Stimulated activated CD8-positive, alpha-beta memory T cell treated with anti-CD3 and anti-CD28 coated beads, Interleukin-2, amount 100 ng/mL, for 1 hour (primary cell): ENCODE data around the gene COL4A1.

ENCODE experiments used
- DNase-seq, 2 donors: peaks; one replicate each; pipeline ENCODE4 v3.0.0-alpha.2; 2020; ENCODE audit warnings: low read depth in 2 of 2

Gene COL4A1

GRCh38 chr13:110306960-110307766 lies at the start of gene COL4A1, which contains the start of gene COL4A2:
Gene COL4A1 (minus strand): TSS chr13:110307157. CDS start chr13:110307027, 130 bp downstream.
Gene COL4A2 (plus strand): TSS chr13:110307284. CDS start chr13:110307904, 620 bp downstream.
- DNase-seq, result no peak

DNA sequence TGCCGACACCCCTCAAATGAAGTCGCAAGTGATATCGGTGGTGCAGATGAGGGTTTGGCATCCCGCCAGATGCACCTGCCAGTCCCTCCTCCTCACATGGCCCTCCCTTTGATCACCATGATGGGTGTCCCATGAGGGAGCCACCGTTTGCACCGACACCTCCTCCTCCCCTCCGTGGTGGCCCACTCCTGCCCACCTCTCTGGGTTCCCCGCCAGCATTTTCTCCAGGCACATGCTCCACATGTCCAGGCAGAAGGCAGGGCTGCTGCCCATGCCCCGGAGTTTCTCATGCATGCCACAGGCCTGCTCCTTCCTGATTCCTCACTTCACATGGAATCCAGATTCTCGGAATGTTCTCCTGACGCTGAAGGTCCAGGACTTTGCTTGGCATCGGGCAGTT lies 49.4 kb upstream of the COL4A1 start:
- no peak for DNase-seq

DNA sequence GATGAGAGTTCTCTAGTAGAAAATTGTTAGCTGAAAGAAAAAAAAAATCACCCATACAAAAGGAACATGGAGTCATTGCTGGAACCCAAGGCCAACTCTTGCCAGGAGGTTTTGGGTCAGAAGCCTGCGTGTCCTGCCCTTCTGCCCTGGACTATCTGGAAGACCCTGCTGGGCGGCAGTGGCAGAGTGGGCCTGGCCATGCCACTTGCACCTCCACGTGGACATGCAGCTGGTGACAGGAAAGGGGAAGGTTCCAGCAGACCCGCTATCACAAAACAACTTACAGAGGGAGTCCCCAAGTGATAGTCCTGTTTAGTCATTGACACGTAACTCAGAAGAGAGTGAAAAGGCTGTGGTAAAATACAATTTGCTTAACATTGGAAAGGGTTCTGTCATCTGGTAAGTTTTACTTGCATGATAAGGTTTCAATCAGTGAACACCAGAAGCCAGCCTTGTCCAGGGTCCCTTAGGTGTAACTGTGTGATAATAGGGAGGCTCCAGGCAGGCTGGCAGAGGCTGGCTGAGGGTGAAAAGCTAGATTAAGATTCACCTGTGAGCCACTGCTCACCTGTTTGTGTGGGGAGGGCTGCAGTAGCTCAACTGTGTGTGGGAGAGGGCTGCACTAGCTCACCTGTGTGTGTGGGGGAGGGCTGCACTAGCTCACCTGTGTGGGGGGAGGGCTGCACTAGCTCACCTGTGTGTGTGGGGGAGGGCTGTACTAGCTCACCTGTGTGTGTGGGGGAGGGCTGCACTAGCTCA lies 47.9 kb upstream of the COL4A1 start:
- DNase-seq, result no peak

GRCh38 chr13:110354123-110354627 lies 47.2 kb upstream of the COL4A1 start:
- DNase-seq, result no peak

- no peak for DNase-seq
These were observed 46.5 kb upstream of the COL4A1 start for GRCh38 chr13:110353339-110353977.

DNA sequence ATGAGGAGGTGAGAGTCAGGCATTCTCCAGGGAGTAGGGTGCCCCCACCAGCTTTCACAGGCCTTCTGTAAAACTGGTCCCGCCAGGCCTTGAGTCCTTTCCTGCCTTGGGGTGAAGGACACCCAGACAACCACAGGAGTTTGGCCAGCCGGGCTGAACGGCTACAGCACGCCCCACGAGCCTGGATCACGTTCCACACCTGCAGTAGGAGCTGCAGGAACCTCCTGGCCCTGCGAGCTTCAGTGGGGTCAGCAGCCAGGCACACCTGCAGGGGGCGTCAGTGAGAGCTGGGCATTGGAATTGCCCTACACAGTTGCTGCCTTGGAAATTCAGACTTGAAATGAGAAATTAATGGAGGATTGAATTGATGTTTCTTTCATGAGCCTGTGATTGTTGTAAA lies 45.8 kb upstream of the COL4A1 start:
- DNase-seq, result no peak

DNA sequence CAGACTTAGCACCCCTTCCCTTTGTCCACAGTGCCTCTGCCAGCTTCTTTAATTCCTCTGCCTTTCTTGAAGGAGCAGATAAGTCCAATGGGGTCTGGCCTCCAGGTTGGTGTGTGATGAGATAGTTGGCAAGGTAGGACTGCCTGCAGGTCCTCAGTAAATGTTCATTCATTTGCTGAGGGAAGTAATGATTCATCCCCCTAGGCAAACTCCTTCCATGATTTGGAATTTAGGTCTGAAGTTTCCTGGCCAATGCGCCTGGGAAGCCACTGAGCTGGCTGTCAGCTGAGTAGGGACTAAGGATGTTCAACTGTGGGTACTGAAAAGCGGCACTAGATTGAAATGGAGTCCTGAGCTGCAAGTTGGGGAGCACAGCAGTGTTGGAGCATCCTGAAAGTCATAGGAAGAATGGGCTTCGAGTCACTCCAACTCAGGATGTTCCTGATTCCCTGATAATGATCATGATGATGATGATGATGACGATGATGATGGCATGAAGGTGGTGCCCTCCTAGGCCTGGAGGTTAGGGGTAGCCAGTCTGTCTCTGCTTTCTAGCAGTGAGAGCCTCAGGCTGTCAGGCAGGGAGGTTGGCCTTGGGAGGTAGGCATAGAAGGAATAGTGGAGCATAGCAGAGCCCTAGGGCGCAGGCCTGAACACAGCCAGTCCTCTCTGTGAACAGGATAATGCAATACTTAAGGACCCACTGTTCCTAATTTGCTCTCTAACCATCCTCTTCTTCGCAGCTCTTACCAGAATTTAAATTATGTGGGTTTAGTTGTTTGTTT lies 44.9 kb upstream of the COL4A1 start:
- DNase-seq, result no peak

- DNase-seq, result no peak
These were observed 43.6 kb upstream of the COL4A1 start for GRCh38 chr13:110350509-110350908.

DNA sequence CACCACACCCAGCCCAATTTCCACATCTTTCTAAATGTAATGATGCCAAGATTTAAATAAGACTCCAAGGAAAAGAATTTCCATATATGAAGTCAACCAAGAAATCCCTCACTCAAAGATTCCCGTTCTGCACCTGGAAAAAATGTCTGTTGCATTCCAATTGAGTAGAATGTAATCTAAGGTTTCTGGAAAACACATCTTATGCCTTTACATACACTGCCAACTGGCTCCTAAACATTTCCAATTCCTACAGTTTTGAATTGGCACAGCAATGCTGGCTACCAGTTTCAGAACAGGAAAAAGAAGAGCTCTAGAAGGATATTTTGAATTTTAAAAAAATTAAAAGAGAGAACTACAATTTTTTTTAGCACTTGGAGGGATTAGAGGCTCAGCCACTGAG lies 43.1 kb upstream of the COL4A1 start:
- DNase-seq, result no peak

DNA sequence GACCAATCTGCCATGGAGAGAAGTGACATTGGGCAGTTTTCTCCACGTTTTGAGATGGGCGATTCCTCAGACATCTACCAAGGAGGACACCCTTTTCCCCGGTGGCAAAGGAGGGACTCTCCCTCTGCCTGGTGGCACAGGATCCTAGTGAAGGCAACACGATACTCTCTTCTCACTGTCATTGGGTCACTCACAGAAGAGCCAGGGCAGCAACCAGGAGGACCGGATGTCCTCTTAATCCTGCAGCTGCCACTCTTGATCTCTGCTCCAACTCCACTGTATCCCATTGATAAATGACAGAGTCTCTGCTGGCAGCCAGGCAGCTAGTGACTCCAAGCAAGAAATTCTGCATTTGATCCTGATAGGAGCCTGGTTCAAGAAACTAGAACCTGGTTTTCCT lies 42.3 kb upstream of the COL4A1 start:
- no peak for DNase-seq

DNA sequence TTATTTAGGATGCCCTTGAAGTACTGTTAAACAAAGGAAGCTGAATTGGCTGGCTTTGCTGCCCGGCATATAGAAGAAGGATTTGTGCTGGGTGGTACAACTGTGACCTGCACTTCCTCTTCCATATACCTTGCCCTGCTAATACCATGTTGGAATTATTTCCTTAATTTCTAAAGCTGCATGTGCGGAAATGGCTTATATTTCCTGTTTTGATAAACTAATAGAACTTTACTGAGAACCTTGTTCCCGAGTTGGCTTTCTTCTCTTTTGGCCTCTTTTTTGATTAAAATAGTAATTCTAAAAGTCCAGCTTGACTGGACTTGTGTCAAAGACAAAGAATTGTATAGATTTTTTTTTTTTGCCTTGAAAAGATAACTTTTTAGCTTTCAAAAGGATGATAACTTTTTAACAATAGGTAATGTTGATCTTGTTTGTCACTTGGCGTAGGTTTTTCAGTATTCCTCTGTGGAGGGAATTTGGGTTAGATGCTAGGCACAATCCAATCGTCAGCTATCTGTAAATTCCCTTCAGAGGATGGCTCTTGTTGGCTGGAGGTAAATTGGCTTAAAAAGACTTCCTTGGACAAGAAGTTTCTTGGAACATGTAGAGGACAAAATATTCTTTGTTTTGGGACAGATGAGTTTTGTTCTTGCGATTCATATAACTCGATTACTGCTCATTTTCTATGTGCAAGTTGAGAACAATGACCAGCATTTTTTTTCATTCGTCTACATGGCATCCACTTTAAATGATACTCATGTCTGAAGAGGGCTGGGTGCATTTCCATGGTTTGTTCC lies 41.5 kb upstream of the COL4A1 start:
- no peak for DNase-seq

DNA sequence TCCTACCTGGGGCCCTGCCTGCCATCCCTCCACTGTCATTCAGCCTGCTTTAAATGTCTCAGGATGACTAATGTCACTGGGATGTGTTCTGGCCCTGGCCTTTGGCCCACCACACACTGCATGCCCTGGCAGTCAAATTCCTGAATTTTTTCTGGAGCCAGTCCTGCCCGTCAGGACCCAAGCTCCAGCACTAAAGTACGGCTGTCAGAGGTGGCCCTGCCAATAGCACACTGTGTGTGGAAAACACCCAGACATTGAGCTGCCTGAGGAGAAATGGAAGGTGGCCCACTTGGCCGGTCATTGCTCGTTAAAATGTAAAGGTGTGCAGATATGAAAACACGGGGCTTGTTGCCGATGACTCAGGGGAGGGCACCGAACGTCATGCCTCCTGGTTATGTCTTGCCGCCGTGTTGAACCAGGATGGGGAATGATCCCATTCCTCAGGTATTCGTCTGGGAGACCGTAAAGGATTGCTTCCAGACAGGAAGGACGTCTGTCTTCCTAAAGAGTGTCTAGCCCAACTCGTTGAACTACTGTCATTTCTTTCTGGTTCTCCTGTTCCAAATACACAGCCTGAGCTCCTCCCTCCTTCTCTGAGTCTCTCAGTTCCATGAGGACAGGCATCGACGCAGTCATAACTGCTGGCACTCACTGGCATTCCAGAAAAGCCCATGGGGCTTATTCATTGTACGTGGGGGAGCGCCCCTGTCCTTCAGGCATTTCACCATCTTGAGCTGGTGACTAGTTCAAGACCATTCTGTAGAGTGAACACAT lies 40.8 kb upstream of the COL4A1 start:
- no peak for DNase-seq

- DNase-seq, result no peak
These were observed 40.1 kb upstream of the COL4A1 start for GRCh38 chr13:110347088-110347487.

- no peak for DNase-seq
These were observed 39.7 kb upstream of the COL4A1 start for GRCh38 chr13:110346661-110347067.

DNA sequence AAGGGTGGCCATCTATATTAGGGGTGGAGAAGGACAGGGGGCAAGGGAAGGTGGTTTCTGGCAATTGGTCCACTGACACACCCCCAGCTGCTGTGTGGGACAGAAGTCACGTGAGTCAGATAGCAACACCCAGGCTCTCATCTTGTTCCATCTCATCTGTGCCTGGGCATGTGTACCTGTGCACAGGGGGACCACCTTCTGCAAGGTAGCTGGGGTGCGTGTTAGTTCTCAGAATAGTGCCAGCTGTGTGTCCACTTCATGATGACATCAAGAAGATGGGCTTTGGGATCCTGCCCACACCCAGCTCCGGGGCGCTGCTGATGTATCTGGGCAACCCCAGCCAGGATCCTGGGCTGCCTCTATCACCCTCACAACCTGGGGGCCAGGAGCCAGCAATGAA lies 38.7 kb upstream of the COL4A1 start:
- DNase-seq, result no peak

GRCh38 chr13:110345266-110345665 lies 38.3 kb upstream of the COL4A1 start:
- DNase-seq, result no peak

- no peak for DNase-seq
These were observed 37.4 kb upstream of the COL4A1 start for GRCh38 chr13:110344320-110344719.

GRCh38 chr13:110343241-110343865 lies 36.4 kb upstream of the COL4A1 start:
- DNase-seq, result no peak

DNA sequence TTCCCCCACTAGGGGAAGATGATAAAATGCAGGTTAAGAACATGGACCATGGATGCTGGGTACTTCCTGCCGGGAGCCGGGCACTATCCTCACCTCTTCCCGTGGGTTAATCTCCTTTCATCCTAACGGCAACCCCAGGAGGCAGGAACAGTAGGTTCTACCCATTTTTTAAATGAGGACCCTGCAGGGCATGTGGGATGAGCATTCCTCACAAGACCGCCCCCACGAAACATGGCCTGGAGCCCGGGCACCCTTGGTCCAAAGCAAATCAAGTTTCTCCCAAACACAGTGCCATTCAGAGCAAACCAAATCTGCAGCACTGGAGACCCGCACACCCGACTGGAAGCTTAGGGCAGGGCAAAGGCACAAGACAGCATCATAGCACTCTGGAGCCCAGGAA lies 35.5 kb upstream of the COL4A1 start:
- no peak for DNase-seq
